HL-60 (cell line): ENCODE data around the gene ANP32A.

Source experiments
- GABPA ChIP-seq: IDR thresholded peaks from 2 replicates; pipeline ENCODE4 v1.6.1; 2012; ENCODE audit warnings: low read depth
- POLR2AphosphoS5 ChIP-seq: IDR thresholded peaks from 2 replicates; pipeline ENCODE4 v1.6.1; 2012; ENCODE audit warnings: low read depth
- SPI1 ChIP-seq: IDR thresholded peaks from 2 replicates; pipeline ENCODE4 v1.6.1; 2012; ENCODE audit warnings: low read depth, mild to moderate bottlenecking, borderline replicate concordance
- TF ChIP-seq, protein P1 (sequence below): IDR thresholded peaks from one replicate; pipeline ENCODE4 v1.5.1; 2011; ENCODE audit warnings: low read length, control low read depth, inconsistent platforms; ENCODE audit not compliant: insufficient read depth
- TF ChIP-seq, protein P2 (sequence below): IDR thresholded peaks from 2 replicates; pipeline ENCODE4 v1.6.1; 2012; ENCODE audit warnings: low read depth; ENCODE audit not compliant: insufficient replicate concordance

DNA sequence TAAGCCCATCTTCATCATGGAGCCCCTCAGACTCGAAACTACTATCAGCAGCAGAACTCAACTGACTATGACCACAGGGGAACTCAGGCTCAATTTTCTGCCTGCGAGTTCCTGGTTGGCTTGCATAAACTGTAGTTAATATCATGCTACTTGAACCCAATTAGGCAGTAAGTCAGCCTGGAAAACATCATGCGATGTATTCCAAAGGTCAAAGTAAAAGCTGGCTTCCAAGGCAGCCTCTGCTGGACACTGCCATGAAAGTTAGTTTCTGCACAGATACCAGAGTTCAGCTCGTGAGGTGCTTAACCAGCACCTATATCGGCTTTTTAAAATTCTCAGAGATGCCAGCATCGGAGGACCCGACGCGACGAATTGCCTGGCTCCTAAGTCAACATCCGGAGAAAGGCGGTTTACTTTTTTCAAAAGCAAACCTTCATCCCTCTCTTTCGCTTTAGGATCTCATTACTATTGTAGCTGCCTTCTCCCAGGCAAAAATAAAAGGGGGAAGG, 3.8 kb downstream of the ANP32A start:
- TF ChIP-seq, protein P1, sequence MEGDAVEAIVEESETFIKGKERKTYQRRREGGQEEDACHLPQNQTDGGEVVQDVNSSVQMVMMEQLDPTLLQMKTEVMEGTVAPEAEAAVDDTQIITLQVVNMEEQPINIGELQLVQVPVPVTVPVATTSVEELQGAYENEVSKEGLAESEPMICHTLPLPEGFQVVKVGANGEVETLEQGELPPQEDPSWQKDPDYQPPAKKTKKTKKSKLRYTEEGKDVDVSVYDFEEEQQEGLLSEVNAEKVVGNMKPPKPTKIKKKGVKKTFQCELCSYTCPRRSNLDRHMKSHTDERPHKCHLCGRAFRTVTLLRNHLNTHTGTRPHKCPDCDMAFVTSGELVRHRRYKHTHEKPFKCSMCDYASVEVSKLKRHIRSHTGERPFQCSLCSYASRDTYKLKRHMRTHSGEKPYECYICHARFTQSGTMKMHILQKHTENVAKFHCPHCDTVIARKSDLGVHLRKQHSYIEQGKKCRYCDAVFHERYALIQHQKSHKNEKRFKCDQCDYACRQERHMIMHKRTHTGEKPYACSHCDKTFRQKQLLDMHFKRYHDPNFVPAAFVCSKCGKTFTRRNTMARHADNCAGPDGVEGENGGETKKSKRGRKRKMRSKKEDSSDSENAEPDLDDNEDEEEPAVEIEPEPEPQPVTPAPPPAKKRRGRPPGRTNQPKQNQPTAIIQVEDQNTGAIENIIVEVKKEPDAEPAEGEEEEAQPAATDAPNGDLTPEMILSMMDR, result no peak
- TF ChIP-seq POLR2AphosphoS5 (no peak), SPI1 (no peak), GABPA (no peak)
- TF ChIP-seq, protein P2, sequence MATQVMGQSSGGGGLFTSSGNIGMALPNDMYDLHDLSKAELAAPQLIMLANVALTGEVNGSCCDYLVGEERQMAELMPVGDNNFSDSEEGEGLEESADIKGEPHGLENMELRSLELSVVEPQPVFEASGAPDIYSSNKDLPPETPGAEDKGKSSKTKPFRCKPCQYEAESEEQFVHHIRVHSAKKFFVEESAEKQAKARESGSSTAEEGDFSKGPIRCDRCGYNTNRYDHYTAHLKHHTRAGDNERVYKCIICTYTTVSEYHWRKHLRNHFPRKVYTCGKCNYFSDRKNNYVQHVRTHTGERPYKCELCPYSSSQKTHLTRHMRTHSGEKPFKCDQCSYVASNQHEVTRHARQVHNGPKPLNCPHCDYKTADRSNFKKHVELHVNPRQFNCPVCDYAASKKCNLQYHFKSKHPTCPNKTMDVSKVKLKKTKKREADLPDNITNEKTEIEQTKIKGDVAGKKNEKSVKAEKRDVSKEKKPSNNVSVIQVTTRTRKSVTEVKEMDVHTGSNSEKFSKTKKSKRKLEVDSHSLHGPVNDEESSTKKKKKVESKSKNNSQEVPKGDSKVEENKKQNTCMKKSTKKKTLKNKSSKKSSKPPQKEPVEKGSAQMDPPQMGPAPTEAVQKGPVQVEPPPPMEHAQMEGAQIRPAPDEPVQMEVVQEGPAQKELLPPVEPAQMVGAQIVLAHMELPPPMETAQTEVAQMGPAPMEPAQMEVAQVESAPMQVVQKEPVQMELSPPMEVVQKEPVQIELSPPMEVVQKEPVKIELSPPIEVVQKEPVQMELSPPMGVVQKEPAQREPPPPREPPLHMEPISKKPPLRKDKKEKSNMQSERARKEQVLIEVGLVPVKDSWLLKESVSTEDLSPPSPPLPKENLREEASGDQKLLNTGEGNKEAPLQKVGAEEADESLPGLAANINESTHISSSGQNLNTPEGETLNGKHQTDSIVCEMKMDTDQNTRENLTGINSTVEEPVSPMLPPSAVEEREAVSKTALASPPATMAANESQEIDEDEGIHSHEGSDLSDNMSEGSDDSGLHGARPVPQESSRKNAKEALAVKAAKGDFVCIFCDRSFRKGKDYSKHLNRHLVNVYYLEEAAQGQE, result no peak
